DMS153 treated with DMSO at 0.1 percent for 48 hours (cell line): ENCODE data around the gene DGKE.

ENCODE experiments used
- DNase-seq: peaks from one replicate; lab custom pipeline; 2025; ENCODE audit not compliant: unreplicated experiment; lab: John Stamatoyannopoulos, UW

Gene DGKE

GRCh38 chr17:56812901-56813388, 21.0 kb upstream of the DGKE start:
- no peak for DNase-seq

GRCh38 chr17:56815711-56816110, 18.2 kb upstream of the DGKE start:
- no peak for DNase-seq

GRCh38 chr17:56817066-56817465, 16.9 kb upstream of the DGKE start:
- DNase-seq = no peak

- no peak for DNase-seq
Measured at GRCh38 chr17:56819030-56819429, 14.9 kb upstream of the DGKE start.

- peak; percentile 47 for DNase-seq
Measured at GRCh38 chr17:56819431-56820145, 14.4 kb upstream of the DGKE start.

GRCh38 chr17:56820207-56820606, 13.7 kb upstream of the DGKE start:
- no peak for DNase-seq

- DNase-seq = no peak
Measured at GRCh38 chr17:56821847-56822534, 12.0 kb upstream of the DGKE start.

GRCh38 chr17:56822725-56823124, 11.2 kb upstream of the DGKE start:
- DNase-seq = no peak

- no peak for DNase-seq
Measured at GRCh38 chr17:56823848-56824247, 10.1 kb upstream of the DGKE start.

GRCh38 chr17:56824503-56824902, 9.4 kb upstream of the DGKE start:
- DNase-seq = no peak

GRCh38 chr17:56826611-56827414, 7.1 kb upstream of the DGKE start:
- DNase-seq = no peak

GRCh38 chr17:56830726-56831368, 3.1 kb upstream of the DGKE start:
- no peak for DNase-seq

- DNase-seq = no peak
Measured at GRCh38 chr17:56831369-56832095, 2.4 kb upstream of the DGKE start.

GRCh38 chr17:56832446-56832845, 1.5 kb upstream of the DGKE start:
- DNase-seq = no peak

- DNase-seq = peak; percentile 68
Measured at GRCh38 chr17:56833057-56833808, 718 bp upstream of the DGKE start.

GRCh38 chr17:56834380-56835263, 671 bp downstream of the DGKE start:
- DNase-seq = peak; percentile 50

GRCh38 chr17:56835264-56835585, 1.3 kb downstream of the DGKE start:
- DNase-seq = no peak

- no peak for DNase-seq
Measured at GRCh38 chr17:56838687-56839086, 4.7 kb downstream of the DGKE start.

GRCh38 chr17:56842577-56842976, 8.6 kb downstream of the DGKE start:
- DNase-seq = no peak
